HFF-Myc (cell line): Measurements from ENCODE around the gene SPANXN3.

Source experiments
- DNase-seq: peaks from one replicate; pipeline ENCODE4 v3.0.0-alpha.2; 2011; ENCODE audit warnings: low read depth; ENCODE audit errors: extremely low read depth
- H3K4me3 ChIP-seq: replicated peaks from 2 replicates; pipeline ENCODE4 v1.5.1; 2011; ENCODE audit warnings: low read depth, mild to moderate bottlenecking, control low read depth, low read length
- TF ChIP-seq, protein P1 (sequence below): IDR thresholded peaks from 2 replicates; pipeline ENCODE4 v1.5.1; 2012; ENCODE audit warnings: mild to moderate bottlenecking, low read depth, low read length, control low read depth; ENCODE audit errors: missing control alignments

Gene SPANXN3

DNA sequence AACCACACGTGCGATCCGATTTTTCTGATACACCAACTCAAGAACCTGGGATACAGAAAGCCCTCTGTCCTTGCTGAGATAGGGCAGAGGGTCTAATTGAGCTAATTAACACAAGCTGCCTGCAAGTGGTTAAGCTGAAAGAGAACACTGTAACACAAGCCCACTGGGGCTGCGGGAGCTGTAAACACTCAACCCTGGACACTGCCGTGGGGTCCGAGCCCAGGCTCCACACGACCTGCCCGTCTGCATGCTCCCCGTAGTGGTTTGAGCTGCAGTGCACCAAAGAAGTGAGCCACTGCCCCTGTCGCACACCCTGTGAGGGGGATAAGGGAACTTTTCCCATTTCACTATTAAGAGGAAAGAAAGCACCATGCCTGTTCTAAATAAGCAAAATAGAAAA lies 54.6 kb downstream of the SPANXN3 start:
- H3K4me3 ChIP-seq = no peak overlapping the region
- DNase-seq = no peak
- TF ChIP-seq, protein P1, sequence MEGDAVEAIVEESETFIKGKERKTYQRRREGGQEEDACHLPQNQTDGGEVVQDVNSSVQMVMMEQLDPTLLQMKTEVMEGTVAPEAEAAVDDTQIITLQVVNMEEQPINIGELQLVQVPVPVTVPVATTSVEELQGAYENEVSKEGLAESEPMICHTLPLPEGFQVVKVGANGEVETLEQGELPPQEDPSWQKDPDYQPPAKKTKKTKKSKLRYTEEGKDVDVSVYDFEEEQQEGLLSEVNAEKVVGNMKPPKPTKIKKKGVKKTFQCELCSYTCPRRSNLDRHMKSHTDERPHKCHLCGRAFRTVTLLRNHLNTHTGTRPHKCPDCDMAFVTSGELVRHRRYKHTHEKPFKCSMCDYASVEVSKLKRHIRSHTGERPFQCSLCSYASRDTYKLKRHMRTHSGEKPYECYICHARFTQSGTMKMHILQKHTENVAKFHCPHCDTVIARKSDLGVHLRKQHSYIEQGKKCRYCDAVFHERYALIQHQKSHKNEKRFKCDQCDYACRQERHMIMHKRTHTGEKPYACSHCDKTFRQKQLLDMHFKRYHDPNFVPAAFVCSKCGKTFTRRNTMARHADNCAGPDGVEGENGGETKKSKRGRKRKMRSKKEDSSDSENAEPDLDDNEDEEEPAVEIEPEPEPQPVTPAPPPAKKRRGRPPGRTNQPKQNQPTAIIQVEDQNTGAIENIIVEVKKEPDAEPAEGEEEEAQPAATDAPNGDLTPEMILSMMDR = no peak

DNA sequence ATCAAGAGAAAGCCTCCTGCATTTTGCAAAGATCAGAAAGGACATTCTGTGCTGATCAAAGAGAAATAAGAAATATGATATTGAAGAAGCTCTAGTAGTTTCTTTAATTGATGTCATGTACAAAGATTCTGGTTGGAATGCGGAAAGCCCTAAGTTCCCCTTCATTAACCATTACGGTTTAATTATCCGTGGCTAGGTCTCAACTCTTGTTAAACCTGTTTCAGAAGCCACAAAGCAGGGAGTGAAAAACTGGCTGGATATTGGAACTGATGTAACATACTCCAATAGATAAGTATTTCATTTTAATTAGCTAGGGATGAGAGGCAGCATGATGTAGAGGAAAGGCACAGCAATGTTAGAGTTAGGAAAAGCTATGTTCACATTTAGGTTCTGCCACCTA lies 55.7 kb downstream of the SPANXN3 start:
- no peak for DNase-seq
- H3K4me3 ChIP-seq = no peak overlapping the region
- TF ChIP-seq, protein P1 = no peak
